ENCODE results near the gene NDUFB10. TPM values are rescaled to one million over a fixed set of nuclear protein-coding genes. Genes with fewer than 3 reads are reported as not detected.

NDUFB10 gene
- total RNA-seq, 1 experiment from 2014 or later = 287 TPM

- ATAC-seq = no peak
- no TSS peak for BruUV-seq (replicated peaks)
These were observed 23.7 kb downstream of the NDUFB10 start for GRCh38 chr16:1982991-1983543.

More at GRCh38 chr16:1982991-1983543, 23.7 kb downstream of the NDUFB10 start:
- Histone ChIP-seq H3K9me3 (ENCODE audit: control insufficient read depth, insufficient read depth, low read depth, low read length) (no peaks in the 10 kb centered on the region), H3K4me3 (ENCODE audit: low read depth in 2 of 2, low read length in 2 of 2) (peak overlapping the region; percentile 63 to 76), H3K27ac (ENCODE audit: low read length) (peak overlapping the region; percentile 62), H3K27me3 (ENCODE audit: control insufficient read depth, insufficient read depth, low read length) (no peaks in the 10 kb centered on the region), H3K4me1 (ENCODE audit: control insufficient read depth, insufficient read depth, low read length) (peaks cover 46% of the 10 kb centered on the region), H3K36me3 (ENCODE audit: control insufficient read depth, insufficient read depth, low read length) (peaks cover 9% of the 10 kb centered on the region; the same call in 1 of the 2 replicates)
- ChIA-PET CTCF (interaction anchor here (0.7 kb wide), 1 partner anchor 165 kb away, joined by 3 read pairs; no protein-coding TSS in a partner anchor), POLR2A (interaction anchor here (1.1 kb wide), 1 partner anchor 16 kb away, joined by 8 read pairs; the partner anchor contains the start of gene RNF151)
- DNase-seq (ENCODE audit: low read depth, low spot score) = no peak
- in situ Hi-C loops (cut with HindIII; ENCODE audit: low pct_unique_long_range_greater_than_20kb, low sequenced_read_pairs) (no loop called here), intact Hi-C loops (cut with micrococcal nuclease; ENCODE audit: unreplicated experiment) (no loop called here)
- TF ChIP-seq CTCF (IDR thresholded peaks at IDR 0.05) = no peak
- no peak for TF ChIP-seq TCF7L2 (IDR thresholded peaks at IDR 0.05; ENCODE audit: low read depth, low read length)
- no peak for TF ChIP-seq SIN3A (IDR thresholded peaks at IDR 0.05; ENCODE audit: borderline replicate concordance, insufficient read depth, low read depth, low read length)
- no peak for TF ChIP-seq REST (IDR thresholded peaks at IDR 0.05; ENCODE audit: insufficient read depth in 1 of 2, low read depth in 2 of 2, low read length in 1 of 2)
- TF ChIP-seq POLR2AphosphoS5 (IDR thresholded peaks at IDR 0.05; ENCODE audit: low read depth, low read length) = no peak
